ENCODE measurements around the gene FBXW4. TPM values are rescaled to one million over a fixed set of nuclear protein-coding genes. Genes with fewer than 3 reads are reported as not detected.

FBXW4 gene
- total and polyA plus RNA-seq, 10 of the 15 experiments (the other 5 are each of a cell fraction or from before 2014, with no cell fraction given): 5.7 to 42.0 (median 27.5) TPM

- TF ChIP-seq, protein P1, sequence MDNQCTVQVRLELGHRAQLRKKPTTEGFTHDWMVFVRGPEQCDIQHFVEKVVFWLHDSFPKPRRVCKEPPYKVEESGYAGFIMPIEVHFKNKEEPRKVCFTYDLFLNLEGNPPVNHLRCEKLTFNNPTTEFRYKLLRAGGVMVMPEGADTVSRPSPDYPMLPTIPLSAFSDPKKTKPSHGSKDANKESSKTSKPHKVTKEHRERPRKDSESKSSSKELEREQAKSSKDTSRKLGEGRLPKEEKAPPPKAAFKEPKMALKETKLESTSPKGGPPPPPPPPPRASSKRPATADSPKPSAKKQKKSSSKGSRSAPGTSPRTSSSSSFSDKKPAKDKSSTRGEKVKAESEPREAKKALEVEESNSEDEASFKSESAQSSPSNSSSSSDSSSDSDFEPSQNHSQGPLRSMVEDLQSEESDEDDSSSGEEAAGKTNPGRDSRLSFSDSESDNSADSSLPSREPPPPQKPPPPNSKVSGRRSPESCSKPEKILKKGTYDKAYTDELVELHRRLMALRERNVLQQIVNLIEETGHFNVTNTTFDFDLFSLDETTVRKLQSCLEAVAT (IDR thresholded peaks at IDR 0.05): no peak
Observed at GRCh38 chr10:101684782-101685181, 10.2 kb downstream of the FBXW4 start (continued).

GRCh38 chr10:101683276-101683675, 11.7 kb downstream of the FBXW4 start:
- FAIRE-seq (no peak), DNase-seq (ENCODE audit: low read depth, low spot score) (no peak), ATAC-seq (no peak)
- no peak overlapping the region for H3K9ac ChIP-seq (ENCODE audit: control insufficient read depth, insufficient read depth, low read length)
- no peaks in the 10 kb centered on the region for H3K27me3 ChIP-seq (replicated peaks in 1 of 2; ENCODE audit: control insufficient read depth in 2 of 2, insufficient read depth in 2 of 2, low read length in 1 of 2)
- whole genome bisulfite sequencing (ENCODE audit: insufficient coverage, insufficient replicate concordance, low lambda C conversion rate, missing lambda C conversion rate): 100% methylated on average over 3 of the region's 3 CpGs
- H4K20me1 ChIP-seq (ENCODE audit: control insufficient read depth, insufficient read depth): no peaks in the 10 kb centered on the region
- no peaks in the 10 kb centered on the region for H3K9me3 ChIP-seq (replicated peaks; ENCODE audit: control insufficient read depth, insufficient read depth, low read length)
- H3K79me2 ChIP-seq (ENCODE audit: control insufficient read depth, insufficient read depth, low read length): no peaks in the 10 kb centered on the region; the same call in 1 of the 2 replicates
- RAD21 ChIA-PET (ENCODE audit: unreplicated experiment): no interaction called here
- SMC1A ChIA-PET (ENCODE audit: uncharacterized antibody, unreplicated experiment): interaction anchor here (1.0 to 1.7 kb wide), 2 partner anchors 10 to 28 kb away, joined by 3 to 6 read pairs; no protein-coding TSS in a partner anchor
- H3K4me2 ChIP-seq (ENCODE audit: control insufficient read depth, insufficient read depth): peak overlapping the region; percentile 38
- no TSS peak for BruUV-seq (replicated peaks)
- POLR2A ChIA-PET: interaction anchor here (0.7 to 1.7 kb wide), 4 partner anchors 11 to 103 kb away, joined by 3 to 7 read pairs (median 6); partner anchors contain the start of gene FBXW4
- in situ Hi-C loops (cut with MboI) (no loop called here), intact Hi-C loops (cut with micrococcal nuclease; ENCODE audit: unreplicated experiment) (no loop called here)
- no peak overlapping the region for H2AFZ ChIP-seq (ENCODE audit: control insufficient read depth, low read depth, low read length)
- H3K27ac ChIP-seq (ENCODE audit: control insufficient read depth, insufficient read depth): peak overlapping the region; percentile 8; the same call in 1 of the 2 replicates
- no peaks in the 10 kb centered on the region; a peak in 1 of 4 replicates for H3K36me3 ChIP-seq (ENCODE audit: control insufficient read depth in 2 of 2, insufficient read depth in 2 of 2, low read length in 1 of 2)
- peaks cover 12% of the 10 kb centered on the region for H3K4me1 ChIP-seq (ENCODE audit: control insufficient read depth, insufficient read depth, low read length)
- H3K4me3 ChIP-seq: no peak overlapping the region
- CTCF ChIA-PET: interaction anchor here (0.6 to 1.9 kb wide), 7 partner anchors 9 to 310 kb away, joined by 3 to 9 read pairs (median 4); no protein-coding TSS in a partner anchor
- TF ChIP-seq WRNIP1 (IDR thresholded peaks at IDR 0.05; ENCODE audit: borderline replicate concordance, low read depth, low read length) (no peak), RCOR1 (conservative IDR thresholded peaks at IDR 0.05; ENCODE audit: low read depth, low read length) (no peak), ASH2L (IDR thresholded peaks at IDR 0.05; ENCODE audit: borderline replicate concordance, low read depth) (no peak), TARDBP (IDR thresholded peaks at IDR 0.05; ENCODE audit: borderline replicate concordance) (no peak), TCF12 (IDR thresholded peaks at IDR 0.05; ENCODE audit: low read depth, low read length) (no peak), CBFB (IDR thresholded peaks at IDR 0.05; ENCODE audit: low read depth) (no peak), SIX5 (IDR thresholded peaks at IDR 0.05; ENCODE audit: low read depth, low read length, severe bottlenecking) (no peak), TAF1 (IDR thresholded peaks at IDR 0.05; ENCODE audit: borderline replicate concordance, low read depth, low read length) (no peak), SIN3A (IDR thresholded peaks at IDR 0.05; ENCODE audit: low read depth, low read length) (no peak), MEF2A (IDR thresholded peaks at IDR 0.05; ENCODE audit: insufficient read depth, low read depth, low read length) (no peak), NKRF (conservative IDR thresholded peaks at IDR 0.05) (no peak), RUNX3 (IDR thresholded peaks at IDR 0.05; ENCODE audit: low read length) (no peak), MTA2 (IDR thresholded peaks at IDR 0.05; ENCODE audit: low read depth) (no peak), NFIC (IDR thresholded peaks at IDR 0.05; ENCODE audit: low read depth, low read length) (no peak)
- TF ChIP-seq, protein P2, sequence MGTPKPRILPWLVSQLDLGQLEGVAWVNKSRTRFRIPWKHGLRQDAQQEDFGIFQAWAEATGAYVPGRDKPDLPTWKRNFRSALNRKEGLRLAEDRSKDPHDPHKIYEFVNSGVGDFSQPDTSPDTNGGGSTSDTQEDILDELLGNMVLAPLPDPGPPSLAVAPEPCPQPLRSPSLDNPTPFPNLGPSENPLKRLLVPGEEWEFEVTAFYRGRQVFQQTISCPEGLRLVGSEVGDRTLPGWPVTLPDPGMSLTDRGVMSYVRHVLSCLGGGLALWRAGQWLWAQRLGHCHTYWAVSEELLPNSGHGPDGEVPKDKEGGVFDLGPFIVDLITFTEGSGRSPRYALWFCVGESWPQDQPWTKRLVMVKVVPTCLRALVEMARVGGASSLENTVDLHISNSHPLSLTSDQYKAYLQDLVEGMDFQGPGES (IDR thresholded peaks at IDR 0.05): no peak
- TF ChIP-seq, protein P3, sequence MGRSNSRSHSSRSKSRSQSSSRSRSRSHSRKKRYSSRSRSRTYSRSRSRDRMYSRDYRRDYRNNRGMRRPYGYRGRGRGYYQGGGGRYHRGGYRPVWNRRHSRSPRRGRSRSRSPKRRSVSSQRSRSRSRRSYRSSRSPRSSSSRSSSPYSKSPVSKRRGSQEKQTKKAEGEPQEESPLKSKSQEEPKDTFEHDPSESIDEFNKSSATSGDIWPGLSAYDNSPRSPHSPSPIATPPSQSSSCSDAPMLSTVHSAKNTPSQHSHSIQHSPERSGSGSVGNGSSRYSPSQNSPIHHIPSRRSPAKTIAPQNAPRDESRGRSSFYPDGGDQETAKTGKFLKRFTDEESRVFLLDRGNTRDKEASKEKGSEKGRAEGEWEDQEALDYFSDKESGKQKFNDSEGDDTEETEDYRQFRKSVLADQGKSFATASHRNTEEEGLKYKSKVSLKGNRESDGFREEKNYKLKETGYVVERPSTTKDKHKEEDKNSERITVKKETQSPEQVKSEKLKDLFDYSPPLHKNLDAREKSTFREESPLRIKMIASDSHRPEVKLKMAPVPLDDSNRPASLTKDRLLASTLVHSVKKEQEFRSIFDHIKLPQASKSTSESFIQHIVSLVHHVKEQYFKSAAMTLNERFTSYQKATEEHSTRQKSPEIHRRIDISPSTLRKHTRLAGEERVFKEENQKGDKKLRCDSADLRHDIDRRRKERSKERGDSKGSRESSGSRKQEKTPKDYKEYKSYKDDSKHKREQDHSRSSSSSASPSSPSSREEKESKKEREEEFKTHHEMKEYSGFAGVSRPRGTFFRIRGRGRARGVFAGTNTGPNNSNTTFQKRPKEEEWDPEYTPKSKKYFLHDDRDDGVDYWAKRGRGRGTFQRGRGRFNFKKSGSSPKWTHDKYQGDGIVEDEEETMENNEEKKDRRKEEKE (IDR thresholded peaks at IDR 0.05): no peak

Data from GM12878 (cell line).